ENCODE measurements around the gene SNUPN.

Gene SNUPN

DNA sequence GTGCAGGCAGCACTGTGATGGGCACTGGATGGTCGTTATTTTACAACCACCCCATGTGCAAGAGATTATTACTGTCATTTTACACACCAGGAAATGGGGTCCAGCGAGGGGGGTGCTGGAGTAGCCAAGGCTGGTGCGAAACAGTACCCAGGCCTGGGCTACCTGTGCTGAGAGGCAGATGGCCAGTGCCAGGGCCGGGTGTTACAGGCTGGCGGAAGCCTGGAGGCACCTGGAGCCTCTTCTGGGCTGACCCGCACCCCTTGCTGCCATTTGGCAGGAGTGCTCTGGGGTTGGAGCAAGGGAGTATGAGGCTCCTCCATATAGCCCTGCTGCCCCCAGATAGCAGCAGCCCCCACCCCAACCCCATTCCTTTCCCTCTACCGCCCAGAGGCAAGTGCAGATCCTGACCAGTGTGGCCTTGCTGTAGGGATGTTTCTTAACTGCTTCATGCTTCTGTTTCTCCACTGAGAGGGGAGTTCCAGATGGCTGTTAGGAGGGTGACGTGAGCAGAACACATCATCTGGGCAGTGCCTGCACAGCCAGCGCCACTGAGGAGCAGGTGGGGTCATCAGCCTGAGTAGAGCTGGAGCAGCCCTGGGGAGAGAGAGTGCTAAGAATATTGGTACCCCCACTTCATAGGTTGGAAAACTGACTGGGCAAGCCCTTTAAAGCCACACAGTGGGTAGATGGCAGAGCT is 37.4 kb upstream of the SNUPN start:
- Histone ChIP-seq H3K9me2 (replicated peaks; ENCODE audit: control insufficient read depth, low read length) (no peaks in the 10 kb centered on the region), H3K27ac (ENCODE audit: low read depth, low read length) (no peak overlapping the region), H3K4me2 (ENCODE audit: low read length) (no peak overlapping the region), H3K79me2 (ENCODE audit: control insufficient read depth, low read length) (no peaks in the 10 kb centered on the region), H3K27me3 (ENCODE audit: control insufficient read depth, low read length) (peaks cover 2% of the 10 kb centered on the region; the same call in 1 of the 2 replicates), H3F3A (ENCODE audit: control insufficient read depth, insufficient read depth) (no peaks in the 10 kb centered on the region), H3K36me3 (ENCODE audit: control insufficient read depth, low read length) (no peaks in the 10 kb centered on the region), H3K4me1 (ENCODE audit: control insufficient read depth, low read length) (no peaks in the 10 kb centered on the region), H3K9me3 (ENCODE audit: control insufficient read depth, insufficient read depth, low read length) (no peaks in the 10 kb centered on the region), H4K20me1 (ENCODE audit: control insufficient read depth, insufficient read depth, low read depth, low read length) (no peaks in the 10 kb centered on the region), H3K4me3 (ENCODE audit: low read length) (no peak overlapping the region)
- TF ChIP-seq, protein P1, sequence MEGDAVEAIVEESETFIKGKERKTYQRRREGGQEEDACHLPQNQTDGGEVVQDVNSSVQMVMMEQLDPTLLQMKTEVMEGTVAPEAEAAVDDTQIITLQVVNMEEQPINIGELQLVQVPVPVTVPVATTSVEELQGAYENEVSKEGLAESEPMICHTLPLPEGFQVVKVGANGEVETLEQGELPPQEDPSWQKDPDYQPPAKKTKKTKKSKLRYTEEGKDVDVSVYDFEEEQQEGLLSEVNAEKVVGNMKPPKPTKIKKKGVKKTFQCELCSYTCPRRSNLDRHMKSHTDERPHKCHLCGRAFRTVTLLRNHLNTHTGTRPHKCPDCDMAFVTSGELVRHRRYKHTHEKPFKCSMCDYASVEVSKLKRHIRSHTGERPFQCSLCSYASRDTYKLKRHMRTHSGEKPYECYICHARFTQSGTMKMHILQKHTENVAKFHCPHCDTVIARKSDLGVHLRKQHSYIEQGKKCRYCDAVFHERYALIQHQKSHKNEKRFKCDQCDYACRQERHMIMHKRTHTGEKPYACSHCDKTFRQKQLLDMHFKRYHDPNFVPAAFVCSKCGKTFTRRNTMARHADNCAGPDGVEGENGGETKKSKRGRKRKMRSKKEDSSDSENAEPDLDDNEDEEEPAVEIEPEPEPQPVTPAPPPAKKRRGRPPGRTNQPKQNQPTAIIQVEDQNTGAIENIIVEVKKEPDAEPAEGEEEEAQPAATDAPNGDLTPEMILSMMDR (IDR thresholded peaks at IDR 0.05; ENCODE audit: low read depth, low read length, poor library complexity, severe bottlenecking): no peak
- TF ChIP-seq EZH2phosphoT487 (IDR thresholded peaks at IDR 0.05; ENCODE audit: borderline replicate concordance, low read length): no peak

- peaks cover 2% of the 10 kb centered on the region; the same call in 1 of the 2 replicates for H3K27me3 ChIP-seq (ENCODE audit: control insufficient read depth, low read length)
- H3K79me2 ChIP-seq (ENCODE audit: control insufficient read depth, low read length): no peaks in the 10 kb centered on the region
- H3K27ac ChIP-seq (ENCODE audit: low read depth, low read length): no peak overlapping the region
- no peaks in the 10 kb centered on the region for H3K9me2 ChIP-seq (replicated peaks; ENCODE audit: control insufficient read depth, low read length)
- TF ChIP-seq, protein P1 (IDR thresholded peaks at IDR 0.05; ENCODE audit: low read depth, low read length, poor library complexity, severe bottlenecking): no peak
- TF ChIP-seq EZH2phosphoT487 (IDR thresholded peaks at IDR 0.05; ENCODE audit: borderline replicate concordance, low read length): no peak
- no peaks in the 10 kb centered on the region for H3K36me3 ChIP-seq (ENCODE audit: control insufficient read depth, low read length)
- H3K4me3 ChIP-seq (ENCODE audit: low read length): no peak overlapping the region
- no peak overlapping the region for H3K4me2 ChIP-seq (ENCODE audit: low read length)
- no peaks in the 10 kb centered on the region for H4K20me1 ChIP-seq (ENCODE audit: control insufficient read depth, insufficient read depth, low read depth, low read length)
- H3F3A ChIP-seq (ENCODE audit: control insufficient read depth, insufficient read depth): no peaks in the 10 kb centered on the region
- no peaks in the 10 kb centered on the region for H3K4me1 ChIP-seq (ENCODE audit: control insufficient read depth, low read length)
- no peaks in the 10 kb centered on the region for H3K9me3 ChIP-seq (ENCODE audit: control insufficient read depth, insufficient read depth, low read length)
Measured at GRCh38 chr15:75661756-75662140, 36.2 kb upstream of the SNUPN start.

DNA sequence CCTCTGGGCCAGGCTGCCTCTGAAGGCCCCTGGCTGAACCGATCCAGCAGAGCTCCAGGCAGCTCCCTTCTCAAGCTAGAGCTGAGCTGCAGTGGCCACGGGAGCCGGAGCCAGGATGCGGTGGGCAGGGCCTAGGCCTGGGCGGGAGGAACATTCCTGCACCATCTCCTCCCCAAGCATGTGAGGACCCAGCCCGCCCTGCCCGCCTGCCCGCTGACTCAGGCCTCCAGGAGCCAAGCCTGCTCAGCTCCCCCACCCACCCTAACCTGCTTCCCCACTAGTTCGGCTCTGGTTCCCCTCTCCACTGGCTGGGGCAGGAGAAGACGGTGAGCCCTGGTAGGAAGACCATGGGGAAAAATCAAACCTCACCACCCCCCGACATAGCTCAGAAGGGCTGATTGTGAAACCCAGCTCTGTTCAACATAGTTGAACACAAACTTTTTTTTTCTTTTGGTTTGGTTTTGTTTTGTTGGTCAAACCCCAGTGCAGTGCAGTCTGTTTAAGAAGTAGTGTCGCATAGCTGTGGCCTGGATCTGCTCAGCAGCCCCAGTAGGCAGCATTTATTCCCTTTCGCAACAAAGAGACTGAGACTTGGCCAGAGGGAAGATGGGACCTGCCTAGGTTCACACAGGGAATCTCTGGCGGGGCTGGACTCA is 35.7 kb upstream of the SNUPN start:
- no peak overlapping the region for H3K4me2 ChIP-seq (ENCODE audit: low read length)
- H3F3A ChIP-seq (ENCODE audit: control insufficient read depth, insufficient read depth): no peaks in the 10 kb centered on the region
- H3K27ac ChIP-seq (ENCODE audit: low read depth, low read length): no peak overlapping the region

More for the DNA sequence above, 35.7 kb upstream of the SNUPN start:
- no peaks in the 10 kb centered on the region for H3K79me2 ChIP-seq (ENCODE audit: control insufficient read depth, low read length)
- H3K4me3 ChIP-seq (ENCODE audit: low read length): no peak overlapping the region
- no peaks in the 10 kb centered on the region for H3K9me2 ChIP-seq (replicated peaks; ENCODE audit: control insufficient read depth, low read length)
- no peaks in the 10 kb centered on the region for H4K20me1 ChIP-seq (ENCODE audit: control insufficient read depth, insufficient read depth, low read depth, low read length)
- H3K9me3 ChIP-seq (ENCODE audit: control insufficient read depth, insufficient read depth, low read length): no peaks in the 10 kb centered on the region
- H3K4me1 ChIP-seq (ENCODE audit: control insufficient read depth, low read length): no peaks in the 10 kb centered on the region
- TF ChIP-seq EZH2phosphoT487 (IDR thresholded peaks at IDR 0.05; ENCODE audit: borderline replicate concordance, low read length): no peak
- TF ChIP-seq, protein P1 (IDR thresholded peaks at IDR 0.05; ENCODE audit: low read depth, low read length, poor library complexity, severe bottlenecking): no peak
- H3K36me3 ChIP-seq (ENCODE audit: control insufficient read depth, low read length): no peaks in the 10 kb centered on the region
- H3K27me3 ChIP-seq (ENCODE audit: control insufficient read depth, low read length): peaks cover 2% of the 10 kb centered on the region; the same call in 1 of the 2 replicates
